BE2C (cell line): ENCODE results near the gene FARP1.

Source experiments
- DNase-seq: peaks from one replicate; pipeline ENCODE4 v3.0.0-alpha.2; 2020
- H3K27me3 ChIP-seq: fragments of 250-450 bp; sonication (Bioruptor Pico); 2 replicates; pipeline ENCODE4 v1.5.1; 2020; ENCODE audit warnings: mild to moderate bottlenecking
- H3K36me3 ChIP-seq: fragments of 250-450 bp; sonication (Bioruptor Pico); 2 replicates; pipeline ENCODE4 v1.5.1; 2020; ENCODE audit warnings: mild to moderate bottlenecking
- H3K4me1 ChIP-seq: fragments of 250-450 bp; sonication (Bioruptor Pico); 2 replicates; pipeline ENCODE4 v1.5.1; 2020
- H3K4me3 ChIP-seq: 2 replicates; pipeline ENCODE4 v1.5.1; 2011; ENCODE audit warnings: low read depth, low read length
- H3K9me3 ChIP-seq: fragments of 250-450 bp; sonication (Bioruptor Pico); 2 replicates; pipeline ENCODE4 v1.5.1; 2020
- CTCF ChIP-seq: IDR thresholded peaks from 2 replicates; pipeline ENCODE4 v1.5.1; 2012; ENCODE audit warnings: mild to moderate bottlenecking, low read depth, low read length

FARP1 gene

GRCh38 chr13:98462241-98462882 lies 319.5 kb downstream of the FARP1 start:
- H3K9me3 ChIP-seq, result no peaks in the 10 kb centered on the region
- H3K4me3 ChIP-seq, result no peak overlapping the region
- peaks cover 67% of the 10 kb centered on the region for H3K36me3 ChIP-seq
- DNase-seq, result no peak
- H3K4me1 ChIP-seq, result peaks cover 1% of the 10 kb centered on the region; the same call in 1 of the 2 replicates
- no peak for TF ChIP-seq CTCF
- no peaks in the 10 kb centered on the region for H3K27me3 ChIP-seq

- Histone ChIP-seq H3K4me1 (peaks cover 7% of the 10 kb centered on the region; the same call in 1 of the 2 replicates), H3K4me3 (no peak overlapping the region), H3K9me3 (no peaks in the 10 kb centered on the region), H3K27me3 (no peaks in the 10 kb centered on the region), H3K36me3 (peaks cover 62% of the 10 kb centered on the region)
- no peak for DNase-seq
- no peak for TF ChIP-seq CTCF
Measured at GRCh38 chr13:98462946-98463345, 320.1 kb downstream of the FARP1 start.

- H3K4me1 ChIP-seq, result peaks cover 10% of the 10 kb centered on the region; the same call in 1 of the 2 replicates
- no peak overlapping the region for H3K4me3 ChIP-seq
- H3K36me3 ChIP-seq, result peaks cover 40% of the 10 kb centered on the region
- DNase-seq, result peak; percentile 64
- H3K9me3 ChIP-seq, result no peaks in the 10 kb centered on the region
- H3K27me3 ChIP-seq, result no peaks in the 10 kb centered on the region
- TF ChIP-seq CTCF, result peak; percentile 84
Measured at GRCh38 chr13:98466634-98467236, 323.8 kb downstream of the FARP1 start.

- H3K4me1 ChIP-seq, result peaks cover 10% of the 10 kb centered on the region; the same call in 1 of the 2 replicates
- DNase-seq, result no peak
- peaks cover 41% of the 10 kb centered on the region for H3K36me3 ChIP-seq
- H3K4me3 ChIP-seq, result no peak overlapping the region
- H3K27me3 ChIP-seq, result no peaks in the 10 kb centered on the region
- no peak for TF ChIP-seq CTCF
- no peaks in the 10 kb centered on the region for H3K9me3 ChIP-seq
Measured at GRCh38 chr13:98467263-98467985, 324.5 kb downstream of the FARP1 start.

GRCh38 chr13:98468361-98468760 lies 325.5 kb downstream of the FARP1 start:
- DNase-seq, result no peak

More at GRCh38 chr13:98468361-98468760, 325.5 kb downstream of the FARP1 start:
- H3K27me3 ChIP-seq, result no peaks in the 10 kb centered on the region
- peaks cover 10% of the 10 kb centered on the region; the same call in 1 of the 2 replicates for H3K4me1 ChIP-seq
- no peak overlapping the region for H3K4me3 ChIP-seq
- H3K9me3 ChIP-seq, result no peaks in the 10 kb centered on the region
- peaks cover 36% of the 10 kb centered on the region for H3K36me3 ChIP-seq
- peak; percentile 17; the same call in 1 of the 2 replicates for TF ChIP-seq CTCF
